Memory B cell (primary cell): Measurements from ENCODE around the gene MYO5A.
"Not testable (repeated sequence)": the region's sequence is repeated elsewhere in the genome, so short reads cannot be mapped to it uniquely, and the experiment has no call there.

Source experiments
- ATAC-seq: fragments of 150-1000 bp; cut with Tn5 transposase; 2 replicates; pipeline ENCODE4 v1.10.0; 2021; ENCODE audit warnings: low read depth, mild to moderate bottlenecking, moderate library complexity
- DNase-seq, 2 donors: peaks; one replicate each; pipeline ENCODE4 v3.0.0; 2022; ENCODE audit warnings: low spot score in 2 of 2
- H3K27ac Mint-ChIP-seq: one replicate; pipeline ENCODE4 v1.8.0; 2022; ENCODE audit warnings: mild to moderate bottlenecking, moderate library complexity, mixed read lengths
- H3K27me3 Mint-ChIP-seq: one replicate; pipeline ENCODE4 v1.8.0; 2022; ENCODE audit warnings: mixed read lengths
- H3K36me3 Mint-ChIP-seq: one replicate; pipeline ENCODE4 v1.8.0; 2022; ENCODE audit warnings: mild to moderate bottlenecking, mixed read lengths
- H3K4me1 Mint-ChIP-seq: one replicate; pipeline ENCODE4 v1.8.0; 2022; ENCODE audit warnings: mixed read lengths
- H3K4me3 Mint-ChIP-seq: one replicate; pipeline ENCODE4 v1.8.0; 2022; ENCODE audit warnings: mild to moderate bottlenecking, moderate library complexity, mixed read lengths
- H3K9me3 Mint-ChIP-seq: one replicate; pipeline ENCODE4 v1.8.0; 2022; ENCODE audit warnings: mixed read lengths

The MYO5A gene

DNA sequence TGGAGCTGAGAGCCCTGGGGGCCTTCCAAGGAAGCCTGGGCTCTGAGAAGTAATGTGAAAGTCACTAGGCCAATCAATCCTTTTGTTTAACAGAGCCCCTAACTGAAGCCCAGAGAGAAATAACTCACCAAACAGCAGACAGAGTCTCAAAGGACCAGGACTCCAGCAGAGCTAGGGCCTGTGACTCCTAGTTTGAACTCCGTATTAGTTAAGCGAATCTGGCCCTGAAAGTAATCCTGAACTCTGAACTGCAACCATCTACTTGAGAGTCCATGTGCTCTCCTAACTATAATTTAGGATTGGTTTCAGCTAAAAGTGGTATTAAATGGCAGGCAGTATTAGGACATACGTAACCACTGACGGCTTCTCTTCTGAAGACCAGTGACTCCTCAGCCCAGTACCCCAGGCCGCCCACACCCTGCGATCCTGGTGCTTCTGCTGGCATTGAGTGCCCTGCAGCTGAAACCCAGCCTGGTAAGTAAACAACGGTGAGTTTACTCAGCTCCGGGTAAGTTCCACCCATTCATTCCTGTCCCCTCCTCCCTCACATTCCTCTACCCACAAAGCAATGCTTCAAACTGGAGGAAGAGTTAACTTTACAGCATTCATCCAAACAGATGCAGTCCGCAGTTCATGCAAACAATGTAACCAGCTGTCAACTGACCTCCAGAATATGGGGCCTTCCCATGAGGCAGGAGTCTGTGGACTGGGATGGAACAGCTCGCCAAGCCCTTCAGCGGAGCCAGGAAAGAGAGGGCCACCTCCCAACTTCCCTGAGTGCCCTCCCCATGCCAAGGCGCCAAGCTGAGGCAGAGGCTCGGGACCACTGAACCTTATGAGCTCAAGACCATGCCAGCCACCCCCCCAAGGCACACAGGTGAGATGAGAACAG lies 240.4 kb downstream of the MYO5A start:
- H3K4me3 Mint-ChIP-seq: no peak overlapping the region
- DNase-seq (peak in 1 of 2 donors; percentile 3), ATAC-seq (no peak)
- H3K4me1 Mint-ChIP-seq: peaks cover 20% of the 10 kb centered on the region
- no peaks in the 10 kb centered on the region for H3K36me3 Mint-ChIP-seq
- no peak overlapping the region for H3K27ac Mint-ChIP-seq
- H3K9me3 Mint-ChIP-seq: no peaks in the 10 kb centered on the region
- peaks cover 4% of the 10 kb centered on the region for H3K27me3 Mint-ChIP-seq

DNA sequence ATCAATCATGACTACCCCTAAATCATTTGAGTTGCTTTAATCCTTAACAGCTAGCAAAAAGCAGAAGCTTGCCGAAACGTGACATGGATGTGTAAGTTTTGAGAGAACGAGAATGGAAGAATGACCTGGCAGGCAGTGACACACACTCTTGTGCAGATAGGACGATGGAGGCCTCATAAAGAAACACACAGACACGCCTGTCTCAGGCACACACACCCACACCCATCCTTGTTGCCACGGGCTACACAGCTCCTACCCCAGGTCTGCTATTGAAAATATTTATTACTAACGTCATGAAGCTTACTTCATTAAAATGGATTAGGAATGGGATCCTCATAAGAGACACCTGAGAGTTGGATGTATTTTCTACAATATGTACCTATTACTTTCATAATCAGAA lies 241.6 kb downstream of the MYO5A start:
- no peaks in the 10 kb centered on the region for H3K27me3 Mint-ChIP-seq

DNA sequence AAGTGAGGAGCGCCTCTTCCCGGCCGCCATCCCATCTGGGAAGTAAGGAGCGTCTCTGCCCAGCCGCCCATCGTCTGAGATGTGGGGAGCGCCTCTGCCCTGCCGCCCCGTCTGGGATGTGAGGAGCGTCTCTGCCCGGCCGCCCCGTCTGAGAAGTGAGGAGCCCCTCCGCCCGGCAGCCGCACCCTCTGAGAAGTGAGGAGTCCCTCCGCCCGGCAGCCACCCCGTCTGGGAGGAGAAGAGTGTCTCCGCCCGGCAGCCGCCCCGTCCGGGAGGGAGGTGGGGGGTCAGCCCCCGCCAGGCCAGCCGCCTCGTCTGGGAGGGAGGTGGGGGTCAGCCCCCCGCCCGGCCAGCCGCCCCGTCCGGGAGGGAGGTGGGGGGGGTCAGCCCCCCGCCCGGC lies 242.7 kb downstream of the MYO5A start:
- H3K27ac Mint-ChIP-seq, H3K4me3 Mint-ChIP-seq, ATAC-seq, DNase-seq, H3K27me3 Mint-ChIP-seq, H3K36me3 Mint-ChIP-seq, H3K9me3 Mint-ChIP-seq, H3K4me1 Mint-ChIP-seq: not testable (repeated sequence)

More for the DNA sequence above, 241.6 kb downstream of the MYO5A start:
- H3K4me1 Mint-ChIP-seq: peaks cover 12% of the 10 kb centered on the region
- DNase-seq (no peak), ATAC-seq (no peak)
- H3K27ac Mint-ChIP-seq: no peak overlapping the region
- no peaks in the 10 kb centered on the region for H3K36me3 Mint-ChIP-seq
- no peaks in the 10 kb centered on the region for H3K9me3 Mint-ChIP-seq
- no peak overlapping the region for H3K4me3 Mint-ChIP-seq

DNA sequence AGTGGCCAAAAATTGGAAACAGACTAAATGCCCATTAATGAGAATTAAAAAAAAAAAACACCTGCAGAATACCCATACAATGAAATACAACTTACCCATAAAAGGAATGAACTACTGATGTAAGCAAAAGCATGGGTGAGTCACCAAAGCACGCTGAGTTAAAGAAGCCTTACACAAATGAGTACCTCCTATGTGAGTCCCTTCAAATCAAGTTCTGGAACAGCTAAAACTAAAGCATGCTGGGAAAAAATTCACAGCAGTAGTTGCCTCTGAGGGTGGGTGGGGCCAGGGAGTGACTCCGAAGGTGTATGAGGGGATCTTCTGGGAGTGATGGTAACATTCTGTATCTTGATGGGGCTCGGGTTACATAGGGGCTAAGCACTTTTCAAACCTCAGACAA lies 244.5 kb downstream of the MYO5A start:
- no peaks in the 10 kb centered on the region for H3K27me3 Mint-ChIP-seq
- H3K27ac Mint-ChIP-seq: no peak overlapping the region
- DNase-seq (no peak), ATAC-seq (no peak)
- H3K4me3 Mint-ChIP-seq: no peak overlapping the region
- no peaks in the 10 kb centered on the region for H3K36me3 Mint-ChIP-seq
- H3K9me3 Mint-ChIP-seq: no peaks in the 10 kb centered on the region
- H3K4me1 Mint-ChIP-seq: no peaks in the 10 kb centered on the region

DNA sequence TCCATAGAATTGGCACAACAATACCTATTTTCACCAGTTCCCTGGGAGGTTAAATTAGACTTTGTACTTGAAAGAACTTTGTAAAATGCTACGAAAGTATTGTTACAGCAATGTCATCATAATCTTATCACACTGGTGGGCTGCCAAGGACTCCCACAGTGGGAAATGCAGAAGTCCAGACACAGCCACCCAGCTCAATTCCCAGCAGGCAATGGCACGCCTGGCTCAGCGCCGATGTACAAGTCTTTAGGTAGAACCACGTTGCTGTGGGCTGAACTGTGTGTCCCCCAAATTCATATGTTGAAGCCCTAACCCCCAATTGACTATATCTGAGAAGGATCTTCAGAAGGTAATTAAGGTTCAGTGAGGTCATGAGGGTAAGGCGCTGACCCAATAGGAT lies 245.4 kb downstream of the MYO5A start:
- no peaks in the 10 kb centered on the region for H3K36me3 Mint-ChIP-seq
- no peak for DNase-seq
- H3K4me1 Mint-ChIP-seq: no peaks in the 10 kb centered on the region
- no peak overlapping the region for H3K27ac Mint-ChIP-seq
- no peaks in the 10 kb centered on the region for H3K27me3 Mint-ChIP-seq
- H3K4me3 Mint-ChIP-seq: no peak overlapping the region
- H3K9me3 Mint-ChIP-seq: no peaks in the 10 kb centered on the region
- no peak for ATAC-seq

DNA sequence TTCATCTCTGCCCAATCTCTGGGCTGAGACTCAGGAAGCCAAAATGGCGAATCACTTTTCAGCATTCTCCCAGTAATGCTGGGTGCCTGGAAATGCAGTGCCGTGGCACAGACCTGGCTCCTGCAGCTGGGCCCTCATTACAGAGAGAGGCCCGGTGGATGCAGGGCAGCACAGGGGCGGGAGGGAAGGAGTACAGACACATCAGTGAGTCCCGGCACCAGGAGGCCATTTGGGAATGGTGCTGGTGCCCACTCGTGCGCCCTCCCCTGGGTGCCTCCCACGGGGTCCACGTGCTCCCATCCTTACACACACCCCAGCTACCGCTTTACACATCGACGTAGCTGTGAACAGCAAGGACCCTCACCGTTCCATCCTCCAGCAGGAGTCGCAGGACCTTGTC lies 246.3 kb downstream of the MYO5A start:
- H3K27me3 Mint-ChIP-seq: no peaks in the 10 kb centered on the region
- ATAC-seq: no peak
- H3K4me3 Mint-ChIP-seq: no peak overlapping the region
- no peaks in the 10 kb centered on the region for H3K36me3 Mint-ChIP-seq
- H3K9me3 Mint-ChIP-seq: no peaks in the 10 kb centered on the region
- DNase-seq: no peak
- no peaks in the 10 kb centered on the region for H3K4me1 Mint-ChIP-seq
- no peak overlapping the region for H3K27ac Mint-ChIP-seq

DNA sequence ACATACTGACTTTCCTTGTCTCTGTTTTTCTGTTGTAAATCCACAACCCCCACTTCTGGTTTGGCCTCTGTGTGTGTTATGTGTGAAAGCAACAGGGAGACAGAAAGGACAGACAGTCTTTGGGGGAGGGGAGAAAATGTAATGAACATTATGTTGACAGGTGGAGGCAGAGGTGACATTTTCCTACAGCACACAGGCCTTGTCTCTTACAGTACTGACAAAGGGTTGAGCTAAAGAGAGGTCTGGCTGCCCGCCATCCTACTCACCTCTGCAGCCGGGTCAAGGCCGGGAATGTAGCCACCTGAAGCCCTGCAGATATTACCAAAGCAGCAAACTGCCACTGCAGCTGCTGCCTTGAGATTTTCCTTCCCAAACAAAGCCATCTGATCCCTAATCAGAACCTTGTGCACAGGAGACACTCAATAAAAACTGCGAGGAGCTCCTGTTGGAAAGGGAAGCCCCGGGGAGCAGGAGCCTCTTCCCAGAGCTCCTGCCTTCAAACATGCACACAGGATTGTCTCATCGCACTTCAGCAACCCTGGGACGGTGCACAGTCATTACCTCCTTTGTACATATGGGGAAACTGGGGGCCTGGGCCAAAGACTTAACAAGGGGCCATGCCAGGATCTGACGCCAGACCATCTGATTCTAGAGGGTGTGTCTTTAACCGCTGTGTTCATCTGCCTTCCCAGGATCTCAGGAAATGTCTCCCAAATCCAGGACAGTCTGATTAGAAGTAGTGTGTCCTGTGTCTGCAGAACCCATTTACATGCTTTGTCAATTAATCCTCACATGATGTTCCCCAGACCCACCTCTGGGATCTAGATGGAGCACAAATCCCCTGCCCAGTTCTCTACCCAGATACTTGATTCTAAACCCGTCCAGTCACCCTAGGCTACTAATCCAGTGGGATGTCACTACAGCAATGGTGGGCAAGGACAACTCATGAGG lies 247.3 kb downstream of the MYO5A start:
- no peaks in the 10 kb centered on the region for H3K36me3 Mint-ChIP-seq
- no peak overlapping the region for H3K27ac Mint-ChIP-seq
- H3K4me1 Mint-ChIP-seq: no peaks in the 10 kb centered on the region
- no peak overlapping the region for H3K4me3 Mint-ChIP-seq
- H3K9me3 Mint-ChIP-seq: no peaks in the 10 kb centered on the region
- no peak for ATAC-seq
- DNase-seq: no peak
- no peaks in the 10 kb centered on the region for H3K27me3 Mint-ChIP-seq

DNA sequence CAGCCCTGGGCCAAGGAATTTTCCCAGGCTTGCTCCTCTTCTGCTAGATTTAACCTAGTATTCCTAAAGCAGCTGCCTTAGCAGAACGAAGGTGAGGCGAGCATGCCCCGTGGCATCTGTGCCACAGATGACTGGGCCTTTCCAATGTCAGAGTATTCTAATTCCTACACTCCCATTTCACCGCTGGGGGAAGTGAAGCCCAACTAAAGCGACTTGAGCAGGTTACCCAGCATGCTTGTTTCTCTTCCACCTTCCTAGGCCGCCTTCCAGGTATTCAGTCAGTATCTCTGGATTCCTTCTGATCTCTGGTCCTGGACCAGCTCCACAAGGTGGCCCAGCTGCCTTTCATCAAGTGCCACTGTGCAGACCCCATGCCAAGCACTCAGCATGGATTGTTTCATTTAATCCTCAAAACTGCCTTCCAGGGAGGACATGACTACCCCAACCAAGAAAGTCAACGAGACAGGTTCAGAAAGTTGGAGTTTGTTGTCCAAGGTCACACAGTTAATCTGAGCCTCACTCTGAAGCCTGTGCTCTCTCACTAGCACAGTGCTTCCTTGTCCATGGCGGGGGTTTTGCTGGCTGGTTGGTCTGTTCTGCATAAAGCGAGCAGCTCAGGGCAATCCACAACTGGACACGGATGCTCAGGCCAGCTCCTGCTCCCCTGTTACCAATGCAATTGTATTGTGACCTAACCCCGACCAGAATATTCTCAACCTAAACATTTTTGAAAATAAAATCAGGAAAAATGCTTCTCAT lies 248.2 kb downstream of the MYO5A start:
- no peak overlapping the region for H3K4me3 Mint-ChIP-seq
- no peak overlapping the region for H3K27ac Mint-ChIP-seq
- H3K9me3 Mint-ChIP-seq: no peaks in the 10 kb centered on the region
- no peaks in the 10 kb centered on the region for H3K27me3 Mint-ChIP-seq
- DNase-seq (no peak), ATAC-seq (no peak)
- no peaks in the 10 kb centered on the region for H3K36me3 Mint-ChIP-seq
- no peaks in the 10 kb centered on the region for H3K4me1 Mint-ChIP-seq

DNA sequence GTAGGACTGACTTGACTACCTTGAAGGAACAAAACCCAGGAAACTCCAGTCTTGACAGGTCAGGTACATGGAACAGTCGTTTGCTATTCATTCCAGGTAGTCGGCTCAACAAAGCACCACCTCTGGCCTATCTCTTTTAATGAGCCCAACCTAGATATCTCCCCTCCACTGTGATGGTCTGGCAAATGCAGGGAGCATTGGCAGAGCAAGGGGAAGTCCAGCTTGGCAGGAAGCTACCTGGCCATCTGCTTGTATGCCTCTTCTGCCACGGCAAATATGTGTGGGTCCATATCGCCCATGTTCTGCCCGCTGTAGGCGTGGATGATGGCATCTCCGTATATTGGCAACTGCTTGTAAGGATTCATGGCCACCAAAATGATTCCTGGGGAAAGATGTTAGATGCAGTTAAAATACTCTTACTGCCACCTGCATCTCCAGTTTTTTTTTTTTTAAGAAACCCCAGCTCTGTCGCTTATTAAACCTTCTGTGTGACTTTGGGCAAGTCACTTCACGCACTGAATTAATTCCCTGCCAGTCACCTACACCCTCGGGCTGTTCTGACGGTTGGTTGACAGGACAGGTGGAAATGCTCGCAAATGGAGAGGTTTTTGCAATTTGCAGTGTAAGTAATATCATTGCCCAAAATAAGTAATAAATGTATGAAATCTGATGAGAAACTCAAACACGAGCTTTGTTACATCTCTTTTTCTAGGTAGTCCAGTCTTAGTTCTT lies 249.9 kb downstream of the MYO5A start:
- DNase-seq (no peak), ATAC-seq (no peak)
- no peaks in the 10 kb centered on the region for H3K4me1 Mint-ChIP-seq
- H3K4me3 Mint-ChIP-seq: no peak overlapping the region
- H3K27ac Mint-ChIP-seq: no peak overlapping the region
- no peaks in the 10 kb centered on the region for H3K27me3 Mint-ChIP-seq
- no peaks in the 10 kb centered on the region for H3K36me3 Mint-ChIP-seq
- no peaks in the 10 kb centered on the region for H3K9me3 Mint-ChIP-seq

DNA sequence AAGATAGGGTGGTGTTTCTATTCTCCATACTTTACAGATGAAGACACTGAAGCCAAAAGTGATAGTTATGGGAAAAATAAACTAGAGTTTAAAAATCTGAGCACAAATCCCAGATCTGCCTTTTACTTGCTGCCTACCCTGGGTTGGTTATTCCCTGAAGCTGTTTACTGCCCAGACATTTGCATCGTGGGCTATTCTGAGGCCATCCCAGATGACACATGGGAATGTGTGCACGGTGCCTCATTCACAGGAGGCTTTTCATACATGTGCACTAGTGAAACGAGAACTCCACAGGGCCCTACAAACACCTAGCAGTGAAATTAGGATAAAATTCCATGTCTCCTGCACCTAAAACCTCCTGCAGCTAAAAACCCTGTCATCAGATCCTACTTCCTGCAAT lies 250.5 kb downstream of the MYO5A start:
- no peak overlapping the region for H3K27ac Mint-ChIP-seq

DNA sequence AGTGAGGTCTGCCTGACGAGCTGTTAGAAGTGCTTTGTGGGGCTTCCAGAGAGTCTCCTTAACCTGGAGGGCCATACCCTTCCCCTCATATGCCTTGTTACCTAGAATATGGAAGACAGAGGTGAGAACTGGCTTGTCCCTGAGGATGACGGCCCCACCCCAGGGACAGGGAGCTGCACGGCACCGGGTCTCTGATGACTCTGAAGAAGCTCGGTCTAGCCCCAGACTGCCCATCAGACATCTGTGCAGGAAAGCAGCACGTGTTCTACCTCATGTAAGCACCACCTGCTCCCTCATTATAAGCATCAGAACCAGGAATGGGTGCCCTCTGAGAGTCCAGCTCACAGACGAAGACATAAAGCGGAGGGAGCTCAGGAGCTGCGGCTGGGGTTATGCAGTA lies 251.1 kb downstream of the MYO5A start:
- Mint-ChIP-seq H3K4me3 (no peak overlapping the region), H3K4me1 (no peaks in the 10 kb centered on the region), H3K36me3 (no peaks in the 10 kb centered on the region), H3K9me3 (no peaks in the 10 kb centered on the region), H3K27me3 (no peaks in the 10 kb centered on the region), H3K27ac (no peak overlapping the region)
- DNase-seq: no peak
- no peak for ATAC-seq

More for the DNA sequence above, 250.5 kb downstream of the MYO5A start:
- Mint-ChIP-seq H3K9me3 (no peaks in the 10 kb centered on the region), H3K4me3 (no peak overlapping the region), H3K27me3 (no peaks in the 10 kb centered on the region), H3K36me3 (no peaks in the 10 kb centered on the region), H3K4me1 (no peaks in the 10 kb centered on the region)
- no peak for ATAC-seq
- DNase-seq: no peak

DNA sequence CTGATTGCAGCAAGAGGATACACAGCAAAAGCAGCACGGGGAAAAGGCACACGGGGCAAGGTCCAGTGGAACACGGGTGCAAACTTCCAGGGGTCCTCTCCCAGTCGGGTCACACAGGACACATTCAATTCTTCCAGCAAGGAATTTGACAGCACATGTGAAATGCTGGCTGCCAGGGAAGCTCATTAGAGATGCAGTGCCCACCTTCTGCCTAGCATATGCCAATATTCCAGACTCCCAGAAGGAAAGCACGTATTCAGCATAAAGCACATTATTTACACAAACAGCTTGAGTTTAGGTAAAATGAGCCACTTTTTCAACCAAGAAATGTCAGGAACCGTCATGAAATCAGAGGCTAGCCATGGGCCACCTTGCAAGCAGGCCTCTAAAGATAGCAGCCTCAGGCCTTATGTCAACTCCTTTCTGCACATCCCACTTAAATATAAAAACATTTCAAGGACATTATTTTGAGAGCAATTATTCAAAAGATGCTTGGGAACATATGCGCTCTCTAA lies 252.4 kb downstream of the MYO5A start:
- no peaks in the 10 kb centered on the region for H3K9me3 Mint-ChIP-seq
- ATAC-seq (no peak), DNase-seq (no peak)
- H3K27ac Mint-ChIP-seq: no peak overlapping the region
- no peaks in the 10 kb centered on the region for H3K4me1 Mint-ChIP-seq
- H3K4me3 Mint-ChIP-seq: no peak overlapping the region
- H3K27me3 Mint-ChIP-seq: no peaks in the 10 kb centered on the region
- no peaks in the 10 kb centered on the region for H3K36me3 Mint-ChIP-seq

DNA sequence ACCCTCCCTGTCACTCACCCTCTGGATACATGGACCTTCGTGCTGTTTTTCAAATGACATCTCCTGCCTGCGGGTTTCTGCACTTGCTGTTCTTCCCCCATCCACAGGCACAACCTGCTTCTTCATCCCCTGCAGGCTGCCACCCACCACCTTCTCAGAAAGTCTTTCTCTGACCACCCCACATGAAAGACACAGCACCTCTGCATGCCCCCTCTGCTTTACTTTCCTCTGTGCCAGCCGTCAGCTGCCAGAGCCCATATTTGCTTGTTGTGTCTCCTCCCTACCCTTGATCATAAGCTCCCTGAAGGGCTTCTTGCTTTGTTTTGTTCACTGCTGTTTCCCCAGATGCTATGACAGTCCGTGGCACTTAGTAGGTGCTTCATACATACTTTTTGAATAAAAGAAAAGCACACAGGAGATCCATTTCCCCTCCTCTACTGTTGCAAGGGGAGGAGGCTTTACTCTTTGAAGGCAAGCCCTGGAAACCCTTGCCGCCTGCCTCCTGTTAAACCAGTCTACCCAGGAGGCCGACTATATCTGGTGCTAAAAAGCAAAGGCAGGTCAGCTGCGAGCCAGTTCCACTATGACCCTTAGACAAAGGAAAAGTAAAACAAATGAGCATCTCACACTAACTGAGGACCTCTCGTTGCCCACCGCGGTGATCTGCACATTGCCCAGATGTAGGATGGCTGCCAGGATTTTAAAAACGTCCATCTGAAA lies 265.0 kb downstream of the MYO5A start:
- Mint-ChIP-seq H3K4me1 (peaks cover 29% of the 10 kb centered on the region), H3K27ac (peak overlapping the region; percentile 87), H3K4me3 (no peak overlapping the region), H3K9me3 (no peaks in the 10 kb centered on the region), H3K36me3 (no peaks in the 10 kb centered on the region), H3K27me3 (no peaks in the 10 kb centered on the region)
- DNase-seq: no peak
- no peak for ATAC-seq
